Vagina (tissue), 2 donors: ENCODE measurements around the gene C16orf74.

Source experiments
- CTCF ChIP-seq, 3 experiments: fragments of 450-650 bp in 2 of 3; fragments of 200-600 bp in 1 of 3; sonication (generic) in 1 of 3; IDR thresholded peaks; one replicate each; pipeline ENCODE4 v1.5.1; 2017 to 2019; ENCODE audit warnings: antibody characterized with exemption in 3 of 3, mild to moderate bottlenecking in 2 of 3, moderate library complexity in 2 of 3
- POLR2A ChIP-seq, 2 donors: fragments of 450-650 bp; IDR thresholded peaks; one replicate each; pipeline ENCODE4 v1.6.1; 2017; ENCODE audit warnings: antibody characterized with exemption in 2 of 2, mild to moderate bottlenecking in 2 of 2, moderate library complexity in 2 of 2

GRCh38 chr16:85759136-85759535, 8.2 kb upstream of the C16orf74 start:
- no peak for TF ChIP-seq CTCF (IDR thresholded peaks at IDR 0.05)
- no peak for TF ChIP-seq POLR2A (IDR thresholded peaks at IDR 0.05)
